GM18951 (cell line): Measurements from ENCODE around the gene CKMT1B.
"Not testable (repeated sequence)": the region's sequence is repeated elsewhere in the genome, so short reads cannot be mapped to it uniquely, and the experiment has no call there.

ENCODE experiments used
- POLR2A ChIP-seq: IDR thresholded peaks from 4 replicates; pipeline ENCODE4 v1.6.1; 2011; ENCODE audit warnings: mild to moderate bottlenecking; ENCODE audit not compliant: insufficient read length, insufficient read depth; ENCODE audit errors: extremely low read depth
- in situ Hi-C: fragments of 300-500 bp; cut with MboI; formaldehyde crosslinking; loops from one replicate; pipeline ENCODE4 v1.12.0; 2022; ENCODE audit warnings: low sequenced_read_pairs, mixed read lengths, inconsistent platforms; ENCODE audit not compliant: unreplicated experiment

Gene CKMT1B

DNA sequence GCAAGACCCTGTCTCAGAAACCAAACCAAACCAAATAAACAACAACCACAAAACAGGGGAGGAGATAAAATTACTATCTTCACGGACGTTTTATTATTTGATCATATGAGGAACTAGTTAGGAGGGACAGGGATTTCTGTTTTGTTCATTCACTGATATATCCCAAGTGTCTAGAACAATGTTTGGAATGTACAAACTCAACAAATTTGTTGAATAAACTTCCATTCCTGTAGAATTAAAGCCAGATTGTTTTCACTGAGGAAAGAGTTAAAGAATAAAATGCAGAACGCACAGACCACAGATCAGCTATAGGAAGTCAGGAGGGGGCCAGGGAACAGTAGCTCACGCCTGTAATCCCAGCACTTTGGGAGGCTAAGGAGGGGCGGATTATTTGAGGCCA, 31.3 kb downstream of the CKMT1B start:
- no peak for TF ChIP-seq POLR2A
- in situ Hi-C loops: no loop called here

- in situ Hi-C loops: not testable (repeated sequence)
Observed at GRCh38 chr15:43626937-43627336, 33.1 kb downstream of the CKMT1B start.

DNA sequence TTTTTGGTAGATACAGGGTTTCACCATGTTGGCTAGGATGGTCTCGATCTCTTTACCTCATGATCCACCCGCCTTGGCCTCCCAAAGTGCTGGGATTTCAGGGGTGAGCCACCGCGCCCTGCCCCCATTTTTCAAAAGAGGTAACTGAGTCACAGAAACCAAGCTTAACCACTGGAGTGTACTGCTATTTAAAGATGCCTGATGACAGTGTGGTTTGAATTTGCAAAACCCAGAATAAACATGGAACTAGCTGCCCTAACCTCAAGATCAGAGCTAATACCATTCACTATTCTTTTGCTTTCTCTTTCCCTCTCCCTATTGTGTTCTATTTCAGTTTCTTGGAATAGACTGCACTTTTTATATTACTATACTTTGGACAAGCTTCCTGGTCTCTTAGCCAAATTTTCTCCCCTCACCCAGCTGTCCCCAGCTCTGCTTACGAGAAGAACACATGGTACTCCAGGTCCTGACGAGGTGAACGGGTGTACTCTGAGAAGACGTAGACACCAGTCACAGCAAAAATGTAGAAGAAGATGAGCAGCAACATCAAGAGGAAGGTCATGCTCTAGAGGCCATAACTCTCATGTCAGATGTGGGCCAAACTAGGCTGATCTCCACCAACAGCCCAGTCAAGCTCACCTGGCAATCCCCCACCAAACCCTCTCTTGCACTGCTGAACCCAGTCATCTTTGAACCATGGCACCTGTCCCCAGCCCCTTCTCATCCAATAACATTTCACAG, 44.8 kb downstream of the CKMT1B start:
- in situ Hi-C loops: loop anchor here (5.0 kb wide), 1 partner anchor 94 kb away; no protein-coding TSS in a partner anchor
